ENCODE data around the gene RBBP7. TPM values are rescaled to one million over a fixed set of nuclear protein-coding genes. Genes with fewer than 3 reads are reported as not detected.

Gene RBBP7
- total and polyA plus RNA-seq, 2 of the 8 experiments (the other 6 are each of a cell fraction or from before 2014, with no cell fraction given) = 107 to 138 TPM

DNA sequence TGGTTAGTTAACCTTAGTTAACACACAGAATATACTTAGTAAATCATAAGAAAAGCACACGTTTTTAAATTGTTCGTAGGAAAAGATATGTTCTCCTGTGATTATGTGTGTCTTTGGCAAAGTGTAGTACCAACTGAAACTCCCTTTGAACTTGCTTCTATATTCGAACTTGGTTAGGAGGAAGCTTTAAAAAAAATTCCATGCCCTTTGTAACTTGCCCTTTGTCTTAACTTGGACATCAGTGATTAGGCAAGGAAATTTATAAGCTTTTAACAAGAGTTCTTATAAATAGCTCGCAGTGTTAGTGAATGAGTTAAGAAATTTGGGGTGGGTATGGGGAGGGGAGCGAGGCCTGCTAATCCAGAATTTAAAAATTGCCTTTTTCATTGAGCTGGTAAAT lies 50.5 kb downstream of the RBBP7 start (continued):
- no peak for TF ChIP-seq PHF8 (conservative IDR thresholded peaks at IDR 0.05; ENCODE audit: low read depth, low read length)

All from H1 (cell line).